ENCODE measurements around the gene ALOX12. TPM values are rescaled to one million over a fixed set of nuclear protein-coding genes. Genes with fewer than 3 reads are reported as not detected.

Gene ALOX12
- polyA plus RNA-seq, 1 of the 3 experiments (the other 2 are of a cell fraction), result not detected

- H3K36me3 ChIP-seq (replicated peaks in 1 of 2; ENCODE audit: control insufficient read depth in 1 of 2, insufficient read depth in 2 of 2, low read length in 1 of 2), result peaks cover 0 to under 1% of the 10 kb centered on the region in 2 experiments
- peak overlapping the region; percentile 83 for H3K4me2 ChIP-seq
- no peaks in the 10 kb centered on the region for H3K9me2 ChIP-seq
- no peaks in the 10 kb centered on the region for H3K27me3 ChIP-seq (ENCODE audit: insufficient read depth)
- peaks cover 68% of the 10 kb centered on the region for H3K79me2 ChIP-seq (ENCODE audit: insufficient read depth)
- peaks cover 12 to 26% of the 10 kb centered on the region in 2 experiments; a peak in 2 of 4 replicates for H3K4me1 ChIP-seq (ENCODE audit: control insufficient read depth in 1 of 2, insufficient read depth in 2 of 2, low read depth in 1 of 2, low read length in 1 of 2)
- no peaks in the 10 kb centered on the region for H3K9me3 ChIP-seq
- no peak overlapping the region for H2AFZ ChIP-seq (ENCODE audit: low read depth)
- CTCF ChIA-PET, result interaction anchor here (0.9 to 2.2 kb wide), 3 partner anchors 95 to 166 kb away, joined by 3 to 12 read pairs (median 3); no protein-coding TSS in a partner anchor
- no peak for DNase-seq
- no peak for TF ChIP-seq ELF1 (IDR thresholded peaks at IDR 0.05)
- TF ChIP-seq PBX3 (IDR thresholded peaks at IDR 0.05), result no peak
- no peak for TF ChIP-seq POLR2AphosphoS5 (IDR thresholded peaks at IDR 0.05; ENCODE audit: low read depth, low read length)
- no peak for TF ChIP-seq RXRA (IDR thresholded peaks at IDR 0.05; ENCODE audit: borderline replicate concordance, low read depth)
- TF ChIP-seq REST (IDR thresholded peaks at IDR 0.05; ENCODE audit: low read depth, low read length), result no peak
- TF ChIP-seq NRF1 (IDR thresholded peaks at IDR 0.05; ENCODE audit: low read depth, low read length), result no peak
- TF ChIP-seq EP300 (IDR thresholded peaks at IDR 0.05; ENCODE audit: borderline replicate concordance in 1 of 2, low read depth in 1 of 2, low read length in 1 of 2), result no peak
- no peak for TF ChIP-seq CHD2 (IDR thresholded peaks at IDR 0.05; ENCODE audit: low read length, partially characterized antibody)
- no peak for TF ChIP-seq MEF2A (IDR thresholded peaks at IDR 0.05; ENCODE audit: borderline replicate concordance, low read depth)
- TF ChIP-seq EZH2phosphoT487 (IDR thresholded peaks at IDR 0.05; ENCODE audit: borderline replicate concordance, low read depth), result no peak
- TF ChIP-seq USF1 (IDR thresholded peaks at IDR 0.05; ENCODE audit: borderline replicate concordance, low read depth), result no peak
- no peak for TF ChIP-seq GABPA (IDR thresholded peaks at IDR 0.05; ENCODE audit: low read depth)
- no peak for TF ChIP-seq MXI1 (IDR thresholded peaks at IDR 0.05; ENCODE audit: low read depth, low read length)
- TF ChIP-seq TAF1 (IDR thresholded peaks at IDR 0.05; ENCODE audit: borderline replicate concordance, low read depth, low read length), result no peak
- no peak for TF ChIP-seq YY1 (IDR thresholded peaks at IDR 0.05; ENCODE audit: low read depth)
- TF ChIP-seq RCOR1 (IDR thresholded peaks at IDR 0.05; ENCODE audit: low read length), result no peak
- no peak for TF ChIP-seq GATA2 (CRISPR knock-in tag; IDR thresholded peaks at IDR 0.05)
- H3K9ac ChIP-seq, result peak overlapping the region; percentile 97
- POLR2A ChIA-PET, result no interaction called here
- H3K4me3 ChIP-seq (ENCODE audit: low read depth in 2 of 2, low read length in 1 of 2), result peak overlapping the region; percentile 78 to 85
- H4K20me1 ChIP-seq (ENCODE audit: insufficient read depth), result no peaks in the 10 kb centered on the region
- H3F3A ChIP-seq (replicated peaks; ENCODE audit: insufficient read depth), result peaks cover 12% of the 10 kb centered on the region
- H3K27ac ChIP-seq (ENCODE audit: low read depth in 2 of 2, low read length in 1 of 2), result no peak overlapping the region
- WGBS (ENCODE audit: low lambda C conversion rate), result 28% methylated on average over 14 of the region's 14 CpGs
Measured at GRCh38 chr17:7011415-7011814, 15.6 kb downstream of the ALOX12 start.
